SK-N-SH treated with all-trans-retinoic acid at 6 μM for 48 hours (cell line): ENCODE data around the gene SOX1.

ENCODE experiments used
- ATAC-seq: fragments of 200-7000 bp; cut with Tn5 transposase; 3 replicates; pipeline ENCODE4 v1.9.1; 2020; ENCODE audit warnings: mild to moderate bottlenecking, moderate library complexity
- ARNTL ChIP-seq: fragments of 450-650 bp; formaldehyde crosslinking; IDR thresholded peaks from 2 replicates; pipeline ENCODE4 v1.5.0; 2020; ENCODE audit warnings: low read depth, mild to moderate bottlenecking, moderate library complexity, borderline replicate concordance
- CREB5 ChIP-seq: fragments of 250-450 bp; sonication (Bioruptor Pico); IDR thresholded peaks from 2 replicates; pipeline ENCODE4 v1.5.1; 2020; ENCODE audit warnings: low read depth, mild to moderate bottlenecking, moderate library complexity
- CSDC2 ChIP-seq: fragments of 250-450 bp; sonication (Bioruptor Pico); IDR thresholded peaks from 2 replicates; pipeline ENCODE4 v1.5.0; 2020; ENCODE audit warnings: mild to moderate bottlenecking, moderate library complexity
- CSRNP3 ChIP-seq: fragments of 250-450 bp; sonication (Bioruptor Pico); IDR thresholded peaks from 2 replicates; pipeline ENCODE4 v1.5.1; 2021; ENCODE audit warnings: mild to moderate bottlenecking, moderate library complexity
- ESRRG ChIP-seq: fragments of 250-450 bp; sonication (Bioruptor Pico); IDR thresholded peaks from 2 replicates; pipeline ENCODE4 v1.6.1; 2021; ENCODE audit warnings: mild to moderate bottlenecking
- GLIS3 ChIP-seq: fragments of 250-450 bp; sonication (Bioruptor Pico); IDR thresholded peaks from 2 replicates; pipeline ENCODE4 v1.5.0; 2020; ENCODE audit warnings: mild to moderate bottlenecking, moderate library complexity
- ISL1 ChIP-seq: fragments of 250-450 bp; sonication (Bioruptor Pico); IDR thresholded peaks from 2 replicates; pipeline ENCODE4 v2.1.2; 2022; ENCODE audit warnings: mild to moderate bottlenecking, moderate library complexity
- OSR1 ChIP-seq: fragments of 250-450 bp; sonication (Bioruptor Pico); IDR thresholded peaks from 2 replicates; pipeline ENCODE4 v1.8.0; 2022; ENCODE audit warnings: moderate library complexity, mild to moderate bottlenecking, inconsistent platforms
- PPARA ChIP-seq: fragments of 250-450 bp; sonication (Bioruptor Pico); IDR thresholded peaks from 2 replicates; pipeline ENCODE4 v1.5.0; 2020; ENCODE audit warnings: mild to moderate bottlenecking, borderline replicate concordance
- RARB ChIP-seq: fragments of 250-450 bp; sonication (Bioruptor Pico); IDR thresholded peaks from 2 replicates; pipeline ENCODE4 v1.8.0; 2021; ENCODE audit warnings: mild to moderate bottlenecking, moderate library complexity
- SNAI2 ChIP-seq: fragments of 250-450 bp; sonication (Bioruptor Pico); IDR thresholded peaks from 2 replicates; pipeline ENCODE4 v1.5.0; 2020; ENCODE audit warnings: mild to moderate bottlenecking, moderate library complexity
- TCF4 ChIP-seq: fragments of 250-450 bp; sonication (Bioruptor Pico); IDR thresholded peaks from 2 replicates; pipeline ENCODE4 v1.8.0; 2021; ENCODE audit warnings: mild to moderate bottlenecking, moderate library complexity, borderline replicate concordance
- TOX ChIP-seq: fragments of 250-450 bp; sonication (Bioruptor Pico); IDR thresholded peaks from 2 replicates; pipeline ENCODE4 v1.8.0; 2021; ENCODE audit warnings: mild to moderate bottlenecking, moderate library complexity, borderline replicate concordance
- TSHZ2 ChIP-seq: fragments of 250-450 bp; sonication (Bioruptor Pico); IDR thresholded peaks from 2 replicates; pipeline ENCODE4 v1.5.0; 2020; ENCODE audit warnings: mild to moderate bottlenecking, moderate library complexity
- ZC3H10 ChIP-seq: fragments of 250-450 bp; sonication (Bioruptor Pico); IDR thresholded peaks from 2 replicates; pipeline ENCODE4 v1.5.1; 2021; ENCODE audit warnings: mild to moderate bottlenecking, moderate library complexity
- ZFP3 ChIP-seq: fragments of 250-450 bp; sonication (Bioruptor Pico); IDR thresholded peaks from 2 replicates; pipeline ENCODE4 v1.5.0; 2020; ENCODE audit warnings: mild to moderate bottlenecking, moderate library complexity
- ZFP30 ChIP-seq: fragments of 450-650 bp; formaldehyde crosslinking; IDR thresholded peaks from 2 replicates; pipeline ENCODE4 v1.5.0; 2022; ENCODE audit warnings: mild to moderate bottlenecking, moderate library complexity
- ZNF565 ChIP-seq: fragments of 450-650 bp; formaldehyde crosslinking; conservative IDR thresholded peaks from 2 replicates; pipeline ENCODE4 v1.5.0; 2020; ENCODE audit warnings: low read depth, mild to moderate bottlenecking, moderate library complexity
- ZNF70 ChIP-seq: fragments of 450-650 bp; formaldehyde crosslinking; IDR thresholded peaks from 2 replicates; pipeline ENCODE4 v1.5.0; 2020; ENCODE audit warnings: mild to moderate bottlenecking, moderate library complexity
- ZNF8 ChIP-seq: fragments of 450-650 bp; formaldehyde crosslinking; IDR thresholded peaks from 2 replicates; pipeline ENCODE4 v1.5.0; 2020; ENCODE audit warnings: mild to moderate bottlenecking, moderate library complexity
- TF ChIP-seq, protein P1 (sequence below): fragments of 250-450 bp; sonication (Bioruptor Pico); IDR thresholded peaks from 2 replicates; pipeline ENCODE4 v1.8.0; 2020; ENCODE audit warnings: mild to moderate bottlenecking, moderate library complexity, borderline replicate concordance

SOX1 gene

GRCh38 chr13:112110479-112110878 is 43.5 kb downstream of the SOX1 start:
- no peak for ATAC-seq
- TF ChIP-seq ARNTL: no peak
- TF ChIP-seq ISL1 (CRISPR knock-in tag): no peak
- TF ChIP-seq PPARA: no peak
- TF ChIP-seq, protein P1, sequence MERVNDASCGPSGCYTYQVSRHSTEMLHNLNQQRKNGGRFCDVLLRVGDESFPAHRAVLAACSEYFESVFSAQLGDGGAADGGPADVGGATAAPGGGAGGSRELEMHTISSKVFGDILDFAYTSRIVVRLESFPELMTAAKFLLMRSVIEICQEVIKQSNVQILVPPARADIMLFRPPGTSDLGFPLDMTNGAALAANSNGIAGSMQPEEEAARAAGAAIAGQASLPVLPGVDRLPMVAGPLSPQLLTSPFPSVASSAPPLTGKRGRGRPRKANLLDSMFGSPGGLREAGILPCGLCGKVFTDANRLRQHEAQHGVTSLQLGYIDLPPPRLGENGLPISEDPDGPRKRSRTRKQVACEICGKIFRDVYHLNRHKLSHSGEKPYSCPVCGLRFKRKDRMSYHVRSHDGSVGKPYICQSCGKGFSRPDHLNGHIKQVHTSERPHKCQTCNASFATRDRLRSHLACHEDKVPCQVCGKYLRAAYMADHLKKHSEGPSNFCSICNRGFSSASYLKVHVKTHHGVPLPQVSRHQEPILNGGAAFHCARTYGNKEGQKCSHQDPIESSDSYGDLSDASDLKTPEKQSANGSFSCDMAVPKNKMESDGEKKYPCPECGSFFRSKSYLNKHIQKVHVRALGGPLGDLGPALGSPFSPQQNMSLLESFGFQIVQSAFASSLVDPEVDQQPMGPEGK: no peak
- no peak for TF ChIP-seq GLIS3 (CRISPR knock-in tag)
- no peak for TF ChIP-seq TOX (CRISPR knock-in tag)
- no peak for TF ChIP-seq CSDC2
- no peak for TF ChIP-seq CREB5 (CRISPR knock-in tag)
- TF ChIP-seq ZC3H10 (CRISPR knock-in tag): no peak
- TF ChIP-seq ZNF565 (CRISPR knock-in tag): no peak
- no peak for TF ChIP-seq TSHZ2
- TF ChIP-seq OSR1 (CRISPR knock-in tag): no peak
- no peak for TF ChIP-seq RARB (CRISPR knock-in tag)
- TF ChIP-seq CSRNP3 (CRISPR knock-in tag): no peak
- no peak for TF ChIP-seq TCF4
- TF ChIP-seq ESRRG (CRISPR knock-in tag): no peak
- TF ChIP-seq SNAI2 (CRISPR knock-in tag): no peak
- no peak for TF ChIP-seq ZFP3
- TF ChIP-seq ZNF8 (CRISPR knock-in tag): no peak
- no peak for TF ChIP-seq ZFP30 (CRISPR knock-in tag)

GRCh38 chr13:112111239-112111857 is 44.4 kb downstream of the SOX1 start:
- ATAC-seq: no peak
- no peak for TF ChIP-seq ZNF70 (CRISPR knock-in tag)
- TF ChIP-seq CSDC2: no peak
- TF ChIP-seq CSRNP3 (CRISPR knock-in tag): no peak
- no peak for TF ChIP-seq ARNTL
- no peak for TF ChIP-seq ZFP3
- no peak for TF ChIP-seq ZC3H10 (CRISPR knock-in tag)
- no peak for TF ChIP-seq ZFP30 (CRISPR knock-in tag)
- TF ChIP-seq PPARA: no peak
- TF ChIP-seq CREB5 (CRISPR knock-in tag): no peak
